Measurements from ENCODE around the gene GSTK1.

GSTK1 gene

DNA sequence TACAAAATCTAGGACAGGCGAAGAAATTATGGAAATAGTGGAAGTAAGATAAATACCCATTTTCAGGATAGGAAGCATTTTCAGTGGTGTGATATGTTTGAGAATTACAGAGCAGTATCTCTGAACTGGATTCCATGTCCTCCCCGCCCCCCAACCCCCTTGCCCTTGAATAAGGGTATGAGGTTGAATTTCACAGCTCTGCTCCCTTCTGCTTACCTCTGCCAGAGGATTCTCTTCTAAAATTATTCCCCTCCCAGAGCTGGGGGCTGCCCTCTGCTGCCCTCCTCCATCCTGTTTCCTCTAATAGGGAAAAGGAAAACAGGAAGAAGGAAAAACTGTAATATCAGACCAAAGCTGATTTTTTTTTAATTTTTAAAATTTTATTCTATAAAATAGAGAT, 45.4 kb downstream of the GSTK1 start:
- Histone ChIP-seq H3K4me1 (ENCODE audit: insufficient read depth, insufficient read length) (no peaks in the 10 kb centered on the region), H3K36me3 (ENCODE audit: insufficient read depth, insufficient read length, low read length) (peaks cover 44% of the 10 kb centered on the region), H3K4me3 (ENCODE audit: insufficient read length, low read depth) (no peak overlapping the region), H3K27me3 (ENCODE audit: insufficient read depth, insufficient read length) (no peaks in the 10 kb centered on the region), H3K9ac (ENCODE audit: insufficient read length, low read depth) (no peak overlapping the region), H3K9me3 (ENCODE audit: insufficient read depth, low read length) (no peaks in the 10 kb centered on the region)
- no peak for DNase-seq (ENCODE audit: low read depth, low spot score)
- TF ChIP-seq SUZ12 (IDR thresholded peaks at IDR 0.05; ENCODE audit: extremely low read depth, insufficient read depth, insufficient read length) (no peak), YY1 (IDR thresholded peaks at IDR 0.05; ENCODE audit: insufficient read depth, insufficient read length) (no peak), ZNF274 (IDR thresholded peaks at IDR 0.05; ENCODE audit: low read depth, low read length) (no peak)

DNA sequence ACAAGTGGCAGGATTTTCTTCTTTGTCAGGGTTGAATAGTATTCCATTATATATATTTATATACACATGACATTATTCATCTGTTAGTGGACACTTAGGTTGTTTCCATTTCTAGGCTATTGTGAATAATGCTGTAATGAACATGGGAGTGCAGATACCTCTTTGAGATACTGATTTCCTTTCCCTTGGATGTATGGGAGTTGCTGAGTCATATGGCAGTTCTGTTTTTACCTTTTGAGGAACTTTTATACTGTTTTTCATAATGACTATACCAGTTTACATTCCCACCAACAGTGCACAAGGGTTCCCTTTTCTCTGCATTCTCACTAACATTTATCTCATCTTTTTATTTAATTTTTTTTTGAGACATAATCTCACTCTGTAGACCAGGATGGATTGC, 50.9 kb downstream of the GSTK1 start:
- Histone ChIP-seq H3K9ac (ENCODE audit: insufficient read length, low read depth) (no peak overlapping the region), H3K4me3 (ENCODE audit: insufficient read length, low read depth) (no peak overlapping the region), H3K27me3 (ENCODE audit: insufficient read depth, insufficient read length) (no peaks in the 10 kb centered on the region), H3K9me3 (ENCODE audit: insufficient read depth, low read length) (no peaks in the 10 kb centered on the region), H3K4me1 (ENCODE audit: insufficient read depth, insufficient read length) (no peaks in the 10 kb centered on the region), H3K36me3 (ENCODE audit: insufficient read depth, insufficient read length, low read length) (no peaks in the 10 kb centered on the region)
- TF ChIP-seq SUZ12 (IDR thresholded peaks at IDR 0.05; ENCODE audit: extremely low read depth, insufficient read depth, insufficient read length) (no peak), YY1 (IDR thresholded peaks at IDR 0.05; ENCODE audit: insufficient read depth, insufficient read length) (no peak), ZNF274 (IDR thresholded peaks at IDR 0.05; ENCODE audit: low read depth, low read length) (no peak)
- DNase-seq (ENCODE audit: low read depth, low spot score), result no peak

DNA sequence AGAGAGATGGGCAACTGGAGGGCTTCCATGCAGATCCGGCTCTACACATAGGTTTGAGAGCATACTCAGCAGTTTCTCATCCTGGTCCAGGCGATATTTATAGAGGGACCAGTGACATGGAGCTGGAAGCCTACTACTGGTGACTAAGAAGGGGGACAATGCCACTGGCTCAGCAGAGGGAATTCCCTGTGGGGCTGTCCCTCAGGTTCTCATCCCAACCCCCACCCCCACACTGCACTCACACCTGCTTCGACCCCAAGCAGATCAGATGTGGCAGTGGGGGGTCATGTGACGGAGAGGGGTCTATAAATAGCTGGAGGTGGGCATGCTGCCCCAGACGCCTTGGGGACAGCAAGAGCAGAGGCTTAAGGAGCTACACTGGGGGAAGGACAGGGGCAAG, 52.5 kb downstream of the GSTK1 start, which contains the start of gene CLCN1:
TSS of gene CLCN1 (plus strand) at position 336 of the 400 bp plus-strand sequence. CDS start 102 bp downstream, outside the sequence.
- Histone ChIP-seq H3K36me3 (ENCODE audit: insufficient read depth, insufficient read length, low read length) (no peaks in the 10 kb centered on the region), H3K4me1 (ENCODE audit: insufficient read depth, insufficient read length) (no peaks in the 10 kb centered on the region), H3K27me3 (ENCODE audit: insufficient read depth, insufficient read length) (no peaks in the 10 kb centered on the region), H3K4me3 (ENCODE audit: insufficient read length, low read depth) (no peak within 1 kb of the TSS), H3K9me3 (ENCODE audit: insufficient read depth, low read length) (no peaks in the 10 kb centered on the region), H3K9ac (ENCODE audit: insufficient read length, low read depth) (no peak within 1 kb of the TSS)
- DNase-seq (ENCODE audit: low read depth, low spot score), result no peak
- no peak for TF ChIP-seq YY1 (IDR thresholded peaks at IDR 0.05; ENCODE audit: insufficient read depth, insufficient read length)
- TF ChIP-seq SUZ12 (IDR thresholded peaks at IDR 0.05; ENCODE audit: extremely low read depth, insufficient read depth, insufficient read length), result no peak
- no peak for TF ChIP-seq ZNF274 (IDR thresholded peaks at IDR 0.05; ENCODE audit: low read depth, low read length)

DNA sequence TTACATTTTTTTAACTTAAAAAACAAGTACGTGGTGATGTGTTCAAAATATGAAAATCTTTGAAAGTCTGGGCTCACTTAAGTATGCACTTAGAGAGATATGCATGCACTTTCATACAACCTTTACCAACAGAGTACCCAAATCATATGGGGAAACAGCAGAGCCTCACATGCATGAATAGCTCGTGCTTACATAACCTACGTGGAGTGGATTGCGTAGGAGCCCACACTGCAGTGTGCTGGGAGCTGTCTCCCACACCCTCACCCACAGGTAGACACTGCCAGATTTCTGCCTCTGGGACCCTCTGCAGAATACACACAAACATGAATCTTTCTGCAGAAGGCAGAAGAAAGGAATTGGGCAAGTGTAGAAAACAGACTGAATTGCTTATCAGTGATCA, 53.3 kb downstream of the GSTK1 start:
- no peak overlapping the region for H3K9ac ChIP-seq (ENCODE audit: insufficient read length, low read depth)
- TF ChIP-seq YY1 (IDR thresholded peaks at IDR 0.05; ENCODE audit: insufficient read depth, insufficient read length) (no peak), SUZ12 (IDR thresholded peaks at IDR 0.05; ENCODE audit: extremely low read depth, insufficient read depth, insufficient read length) (no peak), ZNF274 (IDR thresholded peaks at IDR 0.05; ENCODE audit: low read depth, low read length) (no peak)
- H3K4me1 ChIP-seq (ENCODE audit: insufficient read depth, insufficient read length), result no peaks in the 10 kb centered on the region
- no peaks in the 10 kb centered on the region for H3K27me3 ChIP-seq (ENCODE audit: insufficient read depth, insufficient read length)
- no peaks in the 10 kb centered on the region for H3K36me3 ChIP-seq (ENCODE audit: insufficient read depth, insufficient read length, low read length)
- no peak for DNase-seq (ENCODE audit: low read depth, low spot score)
- no peak overlapping the region for H3K4me3 ChIP-seq (ENCODE audit: insufficient read length, low read depth)
- no peaks in the 10 kb centered on the region for H3K9me3 ChIP-seq (ENCODE audit: insufficient read depth, low read length)

DNA sequence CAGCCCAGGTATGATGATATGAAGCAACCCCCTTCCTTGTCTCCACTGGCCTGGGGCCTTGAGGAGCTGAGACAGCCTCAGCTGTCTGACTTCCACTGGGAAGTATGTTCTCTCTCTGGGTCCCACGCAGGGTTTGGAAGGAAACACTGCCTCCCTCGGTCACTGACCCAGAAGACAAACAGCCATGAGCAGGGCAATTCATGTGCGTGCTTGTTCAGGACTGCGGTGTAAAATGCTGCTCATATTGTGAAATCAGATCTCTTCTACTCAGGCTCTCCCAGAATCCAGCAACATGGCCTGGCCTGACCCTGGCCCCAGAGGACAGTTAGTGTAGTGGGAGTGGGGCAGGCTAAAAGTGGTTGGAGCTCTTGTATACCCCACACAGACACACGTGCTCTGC, 55.4 kb downstream of the GSTK1 start:
- TF ChIP-seq SUZ12 (IDR thresholded peaks at IDR 0.05; ENCODE audit: extremely low read depth, insufficient read depth, insufficient read length) (no peak), ZNF274 (IDR thresholded peaks at IDR 0.05; ENCODE audit: low read depth, low read length) (no peak), YY1 (IDR thresholded peaks at IDR 0.05; ENCODE audit: insufficient read depth, insufficient read length) (no peak)
- Histone ChIP-seq H3K9ac (ENCODE audit: insufficient read length, low read depth) (no peak overlapping the region), H3K4me3 (ENCODE audit: insufficient read length, low read depth) (no peak overlapping the region), H3K4me1 (ENCODE audit: insufficient read depth, insufficient read length) (peaks cover 1% of the 10 kb centered on the region), H3K9me3 (ENCODE audit: insufficient read depth, low read length) (no peaks in the 10 kb centered on the region), H3K27me3 (ENCODE audit: insufficient read depth, insufficient read length) (no peaks in the 10 kb centered on the region), H3K36me3 (ENCODE audit: insufficient read depth, insufficient read length, low read length) (no peaks in the 10 kb centered on the region)
- DNase-seq (ENCODE audit: low read depth, low spot score), result no peak
